K562 (cell line): ENCODE measurements around the gene RPTOR. TPM values are rescaled to one million over a fixed set of nuclear protein-coding genes. Genes with fewer than 3 reads are reported as not detected.

ENCODE experiments used
- ATF7 ChIP-seq: fragments of 450-650 bp; IDR thresholded peaks from 2 replicates; pipeline ENCODE4 v1.7.1; 2014; ENCODE audit warnings: mild to moderate bottlenecking, moderate library complexity
- BHLHE40 ChIP-seq: IDR thresholded peaks from 2 replicates; pipeline ENCODE4 v1.6.1; 2011; ENCODE audit warnings: low read length, improper control_type of control experiment
- ETS2 ChIP-seq: IDR thresholded peaks from 2 replicates; pipeline ENCODE4 v1.6.1; 2016; ENCODE audit warnings: borderline replicate concordance, missing genetic modification characterization, mild to moderate bottlenecking, moderate library complexity, missing compliant biosample characterization; ENCODE audit not compliant: poor library complexity, severe bottlenecking
- FIP1L1 ChIP-seq: fragments of 200-400 bp; formaldehyde crosslinking; IDR thresholded peaks from 2 replicates; pipeline ENCODE4 v1.6.1; 2018; ENCODE audit warnings: mild to moderate bottlenecking, low read depth, low read length; ENCODE audit not compliant: poor library complexity, severe bottlenecking
- FOS ChIP-seq: IDR thresholded peaks from 3 replicates; pipeline ENCODE4 v1.6.1; 2011; ENCODE audit not compliant: insufficient read length; ENCODE audit errors: extremely low read depth
- HMG20B ChIP-seq: fragments of 250-450 bp; sonication (Bioruptor Pico); IDR thresholded peaks from 2 replicates; pipeline ENCODE4 v1.5.0; 2021; ENCODE audit warnings: mild to moderate bottlenecking
- L3MBTL2 ChIP-seq: fragments of 450-650 bp; IDR thresholded peaks from 2 replicates; pipeline ENCODE4 v1.6.1; 2016; ENCODE audit warnings: mild to moderate bottlenecking, moderate library complexity
- MCM3 ChIP-seq: fragments of 450-650 bp; IDR thresholded peaks from 2 replicates; pipeline ENCODE4 v1.6.1; 2016
- MEIS2 ChIP-seq: fragments of 450-650 bp; IDR thresholded peaks from 2 replicates; pipeline ENCODE4 v1.6.1; 2014; ENCODE audit warnings: mild to moderate bottlenecking; ENCODE audit not compliant: partially characterized antibody
- NR2C1 ChIP-seq, 2 experiments: fragments of 450-650 bp; IDR thresholded peaks; 2 replicates each; pipeline ENCODE4 v1.6.1; 2017; ENCODE audit warnings: mild to moderate bottlenecking in 2 of 2, antibody characterized with exemption in 1 of 2, inconsistent platforms in 1 of 2, missing compliant biosample characterization in 1 of 2, missing genetic modification characterization in 1 of 2
- POLR2G ChIP-seq: fragments of 200-400 bp; formaldehyde crosslinking; IDR thresholded peaks from 2 replicates; pipeline ENCODE4 v1.6.1; 2017; ENCODE audit warnings: low read depth, mild to moderate bottlenecking, antibody characterized with exemption, low read length, moderate library complexity
- SMAD4 ChIP-seq: fragments of 250-450 bp; sonication (Bioruptor Pico); conservative IDR thresholded peaks from 2 replicates; pipeline ENCODE4 v1.8.0; 2021; ENCODE audit warnings: inconsistent platforms, mild to moderate bottlenecking, moderate library complexity
- TARDBP ChIP-seq: fragments of 450-650 bp; IDR thresholded peaks from 2 replicates; pipeline ENCODE4 v1.6.1; 2016
- polyA plus RNA-seq, 8 experiments: library from polyadenylated mRNA; depleted of rRNA in 4 of 8; stranded (reverse) in 5 of 8; unstranded in 3 of 8; fragments of >200 nt; fragmentation: Nextera tagmentation in 2 of 8; fragmentation: Illumina TruSeq in 1 of 8; extraction: Ambion mirVana in 2 of 8; extraction: Trizol in 1 of 8; gene quantifications; 2 replicates each; pipeline versions ENCODE4 v1.2.1 to v1.2.3, GENCODE V29; 2011 to 2014; ENCODE audit warnings: inconsistent platforms in 1 of 8, missing spikeins in 1 of 8
- total RNA-seq, 7 experiments: library from RNA; depleted of rRNA in 6 of 7; stranded (reverse); fragments of >200 nt in 6 of 7; fragmentation: Illumina TruSeq in 2 of 7; extraction: Trizol in 2 of 7; gene quantifications; 2 replicates each; pipeline versions ENCODE4 v1.2.1 to v1.2.3, GENCODE V29; 2011 to 2021; ENCODE audit warnings: low replicate concordance in 1 of 7
- TF ChIP-seq, protein P1 (sequence below), 2 experiments: fragments of 450-650 bp in 1 of 2; sonication (generic) in 1 of 2; formaldehyde crosslinking in 1 of 2; IDR thresholded peaks in 1 of 2; conservative IDR thresholded peaks in 1 of 2; 2 replicates each; pipeline versions ENCODE4 v1.6.1 to v1.8.1; 2016 to 2023; ENCODE audit warnings: mild to moderate bottlenecking in 2 of 2, moderate library complexity in 2 of 2, inconsistent platforms in 1 of 2, missing genetic modification reagents in 1 of 2
- TF ChIP-seq, protein P2 (sequence below): fragments of 450-650 bp; IDR thresholded peaks from 2 replicates; pipeline ENCODE4 v1.6.1; 2016; ENCODE audit warnings: mild to moderate bottlenecking
- TF ChIP-seq, protein P3 (sequence below): fragments of 450-650 bp; formaldehyde crosslinking; IDR thresholded peaks from 2 replicates; pipeline ENCODE4 v1.4.0; 2020; ENCODE audit warnings: mild to moderate bottlenecking, moderate library complexity
- TF ChIP-seq, protein P4 (sequence below): fragments of 250-450 bp; sonication (Bioruptor Pico); IDR thresholded peaks from 2 replicates; pipeline ENCODE4 v1.5.0; 2021
- TF ChIP-seq, protein P5 (sequence below): fragments of 250-450 bp; sonication (Bioruptor Pico); IDR thresholded peaks from 2 replicates; pipeline ENCODE4 v1.8.0; 2021; ENCODE audit warnings: mild to moderate bottlenecking, moderate library complexity

RPTOR gene
- total and polyA plus RNA-seq, 9 of the 15 experiments (the other 6 are each of a cell fraction or from before 2014, with no cell fraction given), result 0.24 to 54.1 (median 10.2) TPM

DNA sequence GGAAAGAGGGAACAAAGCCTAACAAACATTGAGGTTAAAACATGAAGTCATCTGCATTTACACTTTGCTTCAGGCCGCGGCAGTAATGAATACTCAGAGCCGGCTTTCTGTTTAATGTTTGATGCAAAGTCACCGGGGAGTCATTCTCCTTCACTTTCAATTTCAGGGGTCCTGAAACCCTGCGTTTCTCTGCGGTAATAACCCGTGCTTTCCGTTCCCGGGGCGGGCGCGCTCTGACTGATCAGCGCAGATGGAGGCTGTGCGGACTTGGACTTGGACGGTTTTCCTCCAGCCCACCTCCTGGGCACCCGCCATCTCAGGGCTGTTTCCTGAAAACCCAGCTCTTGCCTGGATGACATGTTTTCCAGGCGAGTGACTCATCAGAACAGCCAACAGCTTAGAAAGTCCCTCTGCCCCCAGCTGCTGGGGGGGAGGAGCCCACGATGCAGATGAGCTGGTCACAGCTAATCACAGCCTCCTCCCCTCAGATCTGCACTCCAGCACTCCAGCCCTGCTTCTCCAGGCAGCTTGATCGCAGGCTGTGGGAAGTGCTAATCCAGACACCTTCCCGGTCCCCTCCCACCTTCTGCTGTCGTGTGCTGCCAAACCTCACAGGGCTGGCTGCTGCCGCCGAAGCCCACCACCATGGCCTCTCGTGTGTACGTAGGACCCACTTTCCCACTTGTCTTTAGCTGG, 288.4 kb downstream of the RPTOR start (continued):
- TF ChIP-seq ETS2 (tag) (no peak), FOS (peak; percentile 55), MEIS2 (peak; percentile 40), NR2C1 (IDR thresholded peaks at IDR 0.05) (no peak), NR2C1 (tag; IDR thresholded peaks at IDR 0.05) (no peak), ATF7 (peak; percentile 91), FIP1L1 (no peak), L3MBTL2 (peak; percentile 65), TARDBP (peak; percentile 80; the same call in 1 of the 2 replicates), HMG20B (CRISPR knock-in tag) (no peak), MCM3 (no peak), BHLHE40 (peak; percentile 4), SMAD4 (CRISPR knock-in tag) (0 out of 2 replicates have a peak, but pooled peaks have one; percentile 46), POLR2G (peak; percentile 79)
- TF ChIP-seq, protein P1, sequence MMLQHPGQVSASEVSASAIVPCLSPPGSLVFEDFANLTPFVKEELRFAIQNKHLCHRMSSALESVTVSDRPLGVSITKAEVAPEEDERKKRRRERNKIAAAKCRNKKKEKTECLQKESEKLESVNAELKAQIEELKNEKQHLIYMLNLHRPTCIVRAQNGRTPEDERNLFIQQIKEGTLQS (IDR thresholded peaks at IDR 0.05), result peak; percentile 98
- TF ChIP-seq, protein P1 (CRISPR knock-in tag; conservative IDR thresholded peaks at IDR 0.05), result peak; percentile 77; the same call in 1 of the 2 replicates
- TF ChIP-seq, protein P2, sequence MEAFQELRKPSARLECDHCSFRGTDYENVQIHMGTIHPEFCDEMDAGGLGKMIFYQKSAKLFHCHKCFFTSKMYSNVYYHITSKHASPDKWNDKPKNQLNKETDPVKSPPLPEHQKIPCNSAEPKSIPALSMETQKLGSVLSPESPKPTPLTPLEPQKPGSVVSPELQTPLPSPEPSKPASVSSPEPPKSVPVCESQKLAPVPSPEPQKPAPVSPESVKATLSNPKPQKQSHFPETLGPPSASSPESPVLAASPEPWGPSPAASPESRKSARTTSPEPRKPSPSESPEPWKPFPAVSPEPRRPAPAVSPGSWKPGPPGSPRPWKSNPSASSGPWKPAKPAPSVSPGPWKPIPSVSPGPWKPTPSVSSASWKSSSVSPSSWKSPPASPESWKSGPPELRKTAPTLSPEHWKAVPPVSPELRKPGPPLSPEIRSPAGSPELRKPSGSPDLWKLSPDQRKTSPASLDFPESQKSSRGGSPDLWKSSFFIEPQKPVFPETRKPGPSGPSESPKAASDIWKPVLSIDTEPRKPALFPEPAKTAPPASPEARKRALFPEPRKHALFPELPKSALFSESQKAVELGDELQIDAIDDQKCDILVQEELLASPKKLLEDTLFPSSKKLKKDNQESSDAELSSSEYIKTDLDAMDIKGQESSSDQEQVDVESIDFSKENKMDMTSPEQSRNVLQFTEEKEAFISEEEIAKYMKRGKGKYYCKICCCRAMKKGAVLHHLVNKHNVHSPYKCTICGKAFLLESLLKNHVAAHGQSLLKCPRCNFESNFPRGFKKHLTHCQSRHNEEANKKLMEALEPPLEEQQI, result no peak
- TF ChIP-seq, protein P3, sequence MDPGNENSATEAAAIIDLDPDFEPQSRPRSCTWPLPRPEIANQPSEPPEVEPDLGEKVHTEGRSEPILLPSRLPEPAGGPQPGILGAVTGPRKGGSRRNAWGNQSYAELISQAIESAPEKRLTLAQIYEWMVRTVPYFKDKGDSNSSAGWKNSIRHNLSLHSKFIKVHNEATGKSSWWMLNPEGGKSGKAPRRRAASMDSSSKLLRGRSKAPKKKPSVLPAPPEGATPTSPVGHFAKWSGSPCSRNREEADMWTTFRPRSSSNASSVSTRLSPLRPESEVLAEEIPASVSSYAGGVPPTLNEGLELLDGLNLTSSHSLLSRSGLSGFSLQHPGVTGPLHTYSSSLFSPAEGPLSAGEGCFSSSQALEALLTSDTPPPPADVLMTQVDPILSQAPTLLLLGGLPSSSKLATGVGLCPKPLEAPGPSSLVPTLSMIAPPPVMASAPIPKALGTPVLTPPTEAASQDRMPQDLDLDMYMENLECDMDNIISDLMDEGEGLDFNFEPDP, result no peak
- TF ChIP-seq, protein P4, sequence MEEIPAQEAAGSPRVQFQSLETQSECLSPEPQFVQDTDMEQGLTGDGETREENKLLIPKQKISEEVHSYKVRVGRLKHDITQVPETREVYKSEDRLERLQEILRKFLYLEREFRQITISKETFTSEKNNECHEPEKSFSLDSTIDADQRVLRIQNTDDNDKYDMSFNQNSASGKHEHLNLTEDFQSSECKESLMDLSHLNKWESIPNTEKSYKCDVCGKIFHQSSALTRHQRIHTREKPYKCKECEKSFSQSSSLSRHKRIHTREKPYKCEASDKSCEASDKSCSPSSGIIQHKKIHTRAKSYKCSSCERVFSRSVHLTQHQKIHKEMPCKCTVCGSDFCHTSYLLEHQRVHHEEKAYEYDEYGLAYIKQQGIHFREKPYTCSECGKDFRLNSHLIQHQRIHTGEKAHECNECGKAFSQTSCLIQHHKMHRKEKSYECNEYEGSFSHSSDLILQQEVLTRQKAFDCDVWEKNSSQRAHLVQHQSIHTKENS (CRISPR knock-in tag), result no peak
- TF ChIP-seq, protein P5, sequence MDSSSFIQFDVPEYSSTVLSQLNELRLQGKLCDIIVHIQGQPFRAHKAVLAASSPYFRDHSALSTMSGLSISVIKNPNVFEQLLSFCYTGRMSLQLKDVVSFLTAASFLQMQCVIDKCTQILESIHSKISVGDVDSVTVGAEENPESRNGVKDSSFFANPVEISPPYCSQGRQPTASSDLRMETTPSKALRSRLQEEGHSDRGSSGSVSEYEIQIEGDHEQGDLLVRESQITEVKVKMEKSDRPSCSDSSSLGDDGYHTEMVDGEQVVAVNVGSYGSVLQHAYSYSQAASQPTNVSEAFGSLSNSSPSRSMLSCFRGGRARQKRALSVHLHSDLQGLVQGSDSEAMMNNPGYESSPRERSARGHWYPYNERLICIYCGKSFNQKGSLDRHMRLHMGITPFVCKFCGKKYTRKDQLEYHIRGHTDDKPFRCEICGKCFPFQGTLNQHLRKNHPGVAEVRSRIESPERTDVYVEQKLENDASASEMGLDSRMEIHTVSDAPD (CRISPR knock-in tag), result no peak
